Activated CD8-positive, alpha-beta T cell treated with anti-CD3 and anti-CD28 coated beads for 36 hours (primary cell): Measurements from ENCODE around the gene CBY1. TPM values are rescaled to one million over a fixed set of nuclear protein-coding genes. Genes with fewer than 3 reads are reported as not detected.

Experiments
- ATAC-seq: fragments of 200-7000 bp; cut with Tn5 transposase; one replicate; pipeline ENCODE4 v1.10.0; 2021; ENCODE audit warnings: mild to moderate bottlenecking, moderate library complexity
- CTCF ChIA-PET: fragments of 350-600 bp; sonication (Branson Sonifier 250); formaldehyde crosslinking; loops from one replicate; lab custom pipeline; 2021; ENCODE audit warnings: antibody characterized with exemption; lab: Charles Lee
- POLR2A ChIA-PET: fragments of 350-600 bp; sonication (Branson Sonifier 250); formaldehyde crosslinking; loops from one replicate; lab custom pipeline; 2021; ENCODE audit warnings: antibody characterized with exemption; lab: Charles Lee
- DNase-seq: peaks from one replicate; pipeline ENCODE4 v3.0.0-alpha.2; 2020
- H3K27ac Mint-ChIP-seq: one replicate; pipeline ENCODE4 v1.8.0; 2021; ENCODE audit warnings: mild to moderate bottlenecking, mixed read lengths
- H3K27me3 Mint-ChIP-seq: one replicate; pipeline ENCODE4 v1.8.0; 2021; ENCODE audit warnings: mixed read lengths
- H3K36me3 Mint-ChIP-seq: one replicate; pipeline ENCODE4 v1.8.0; 2021; ENCODE audit warnings: low read depth, mixed read lengths
- H3K4me1 Mint-ChIP-seq: one replicate; pipeline ENCODE4 v1.8.0; 2021; ENCODE audit warnings: low read depth, mixed read lengths
- H3K4me3 Mint-ChIP-seq: one replicate; pipeline ENCODE4 v1.8.0; 2021; ENCODE audit warnings: mild to moderate bottlenecking, moderate library complexity, mixed read lengths
- H3K9me3 Mint-ChIP-seq: one replicate; pipeline ENCODE4 v1.8.0; 2021; ENCODE audit warnings: mixed read lengths
- intact Hi-C: fragments of 100-400 bp; cut with micrococcal nuclease; formaldehyde crosslinking; loops from one replicate; pipeline ENCODE4 v1.10.0; 2022
- total RNA-seq, 2 experiments: library from RNA; stranded (reverse); gene quantifications; one replicate each; pipeline ENCODE4 v1.2.3, GENCODE V29; 2021
- TF ChIP-seq, protein P1 (sequence below): fragments of 200-600 bp; IDR thresholded peaks from one replicate; pipeline ENCODE4 v1.8.0; 2022; ENCODE audit warnings: antibody characterized with exemption, mild to moderate bottlenecking

CBY1 gene
- total RNA-seq, 2 experiments from 2014 or later, result 15.6 to 15.7 TPM

DNA sequence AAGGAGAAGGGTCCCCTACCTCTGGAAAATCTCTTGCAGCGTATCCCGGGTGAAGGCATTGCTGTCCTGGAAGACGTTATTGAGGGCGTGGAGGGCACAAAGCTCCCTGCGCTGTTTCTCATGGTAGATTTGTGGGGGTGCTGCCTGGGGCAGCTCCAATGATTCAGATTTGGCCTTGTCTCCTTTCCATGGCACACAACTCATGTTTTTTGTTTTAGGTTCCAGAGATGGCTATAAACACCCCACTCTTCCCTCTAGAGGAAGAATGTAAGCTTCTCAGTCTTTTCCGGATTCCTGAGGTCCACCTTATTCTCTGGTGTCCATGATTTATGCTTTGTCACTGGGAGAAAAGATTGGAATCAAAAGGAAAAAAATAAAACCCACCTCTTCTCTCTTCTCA, 43.3 kb downstream of the CBY1 start:
- Mint-ChIP-seq H3K4me3 (peak overlapping the region; percentile 90), H3K36me3 (peaks cover 47% of the 10 kb centered on the region), H3K4me1 (peaks cover 51% of the 10 kb centered on the region), H3K9me3 (no peaks in the 10 kb centered on the region), H3K27me3 (no peaks in the 10 kb centered on the region), H3K27ac (peak overlapping the region; percentile 96)
- DNase-seq (no peak), ATAC-seq (no peak)
- CTCF ChIA-PET, result interaction anchor here (1.3 to 3.1 kb wide), 2 partner anchors 16 to 18 kb away, joined by 3 to 16 read pairs; partner anchors contain the start of gene TOMM22
- TF ChIP-seq, protein P1, sequence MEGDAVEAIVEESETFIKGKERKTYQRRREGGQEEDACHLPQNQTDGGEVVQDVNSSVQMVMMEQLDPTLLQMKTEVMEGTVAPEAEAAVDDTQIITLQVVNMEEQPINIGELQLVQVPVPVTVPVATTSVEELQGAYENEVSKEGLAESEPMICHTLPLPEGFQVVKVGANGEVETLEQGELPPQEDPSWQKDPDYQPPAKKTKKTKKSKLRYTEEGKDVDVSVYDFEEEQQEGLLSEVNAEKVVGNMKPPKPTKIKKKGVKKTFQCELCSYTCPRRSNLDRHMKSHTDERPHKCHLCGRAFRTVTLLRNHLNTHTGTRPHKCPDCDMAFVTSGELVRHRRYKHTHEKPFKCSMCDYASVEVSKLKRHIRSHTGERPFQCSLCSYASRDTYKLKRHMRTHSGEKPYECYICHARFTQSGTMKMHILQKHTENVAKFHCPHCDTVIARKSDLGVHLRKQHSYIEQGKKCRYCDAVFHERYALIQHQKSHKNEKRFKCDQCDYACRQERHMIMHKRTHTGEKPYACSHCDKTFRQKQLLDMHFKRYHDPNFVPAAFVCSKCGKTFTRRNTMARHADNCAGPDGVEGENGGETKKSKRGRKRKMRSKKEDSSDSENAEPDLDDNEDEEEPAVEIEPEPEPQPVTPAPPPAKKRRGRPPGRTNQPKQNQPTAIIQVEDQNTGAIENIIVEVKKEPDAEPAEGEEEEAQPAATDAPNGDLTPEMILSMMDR, result no peak
- POLR2A ChIA-PET, result interaction anchor here (0.7 to 6.3 kb wide), 9 partner anchors 9 to 55 kb away, joined by 3 to 62 read pairs (median 3); partner anchors contain the start of gene TOMM22
- intact Hi-C loops, result loop anchor here (10.0 kb wide), 1 partner anchor 55 kb away; the partner anchor contains the start of gene SUN2

DNA sequence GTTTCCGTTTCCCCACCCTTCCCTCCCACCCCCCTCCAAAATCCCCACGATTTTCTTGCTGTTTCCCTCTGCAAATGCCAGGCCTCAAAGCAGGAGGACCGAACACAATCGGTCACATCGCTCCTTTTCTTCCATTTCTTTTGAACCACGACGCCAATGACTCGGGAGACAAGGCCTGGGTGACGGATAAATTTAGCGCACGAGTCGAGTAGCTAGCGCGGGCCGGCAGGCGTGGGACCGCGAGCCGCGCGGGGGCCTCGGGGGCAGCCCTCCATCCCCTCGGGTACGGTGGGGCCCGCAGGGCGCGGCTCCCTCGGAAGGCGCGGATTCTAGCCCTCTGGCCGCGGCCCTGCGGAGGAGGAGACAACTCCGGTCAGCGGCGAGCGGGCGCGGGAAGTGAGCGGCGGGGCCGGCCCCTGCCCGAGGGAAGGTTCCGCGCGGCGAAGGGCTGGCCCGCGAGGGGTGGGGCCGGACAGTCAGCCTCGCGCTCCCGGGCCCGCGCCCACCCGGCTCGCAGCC, 43.9 kb downstream of the CBY1 start:
- intact Hi-C loops, result loop anchor here (10.0 kb wide), 1 partner anchor 54 kb away; the partner anchor contains the start of gene SUN2
- peak; percentile 45 for DNase-seq

DNA sequence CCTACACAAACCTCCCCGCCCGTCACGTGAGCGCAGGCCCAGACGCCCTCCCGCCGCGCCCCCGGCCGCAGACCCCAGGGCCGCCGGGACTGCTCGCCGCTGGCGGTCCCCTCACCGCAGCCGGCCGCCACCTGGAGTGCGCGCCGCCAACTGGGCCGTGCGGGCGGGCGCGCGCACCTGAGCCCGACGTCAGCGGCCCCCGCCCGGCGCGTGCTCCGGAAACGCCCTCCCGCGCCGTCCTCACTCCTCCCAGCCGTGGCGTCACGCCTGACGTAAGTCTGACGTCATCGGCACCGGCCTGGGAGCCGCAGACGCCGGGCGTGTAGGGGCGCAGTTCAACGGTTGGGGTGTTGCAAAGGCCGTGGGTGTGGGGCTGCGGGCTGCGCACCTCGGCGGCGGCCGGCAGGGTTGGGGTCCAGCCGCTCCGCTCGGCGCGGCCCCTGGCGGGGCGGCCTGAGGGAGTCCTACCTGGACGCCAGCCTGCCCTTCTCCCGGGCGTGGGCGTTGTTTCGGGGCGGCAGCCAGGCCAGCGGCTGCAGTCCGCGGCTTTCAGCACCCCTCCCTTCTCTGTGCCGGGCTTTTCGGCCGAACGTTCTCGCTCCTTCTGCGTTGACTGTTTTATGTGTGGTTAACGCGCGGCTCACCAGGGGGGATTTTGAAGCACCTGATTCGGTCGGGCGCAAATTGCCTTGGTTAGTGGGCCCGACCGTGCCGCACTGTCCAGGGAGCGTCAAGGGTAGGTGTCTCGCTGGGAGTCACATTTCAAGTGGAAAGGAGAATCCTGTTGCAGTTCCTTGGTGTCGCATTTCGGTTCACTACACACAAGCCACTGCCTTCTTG, 44.6 kb downstream of the CBY1 start, which contains the start of gene JOSD1:
Gene JOSD1, minus strand, starts transcription at position 155 of the 840 bp plus-strand sequence. CDS start 956 bp downstream, outside the sequence.
- peak; percentile 98 for DNase-seq

More for the DNA sequence above, 43.9 kb downstream of the CBY1 start:
- POLR2A ChIA-PET, result interaction anchor here (0.7 to 6.3 kb wide), 7 partner anchors 8 to 54 kb away, joined by 3 to 62 read pairs (median 6); partner anchors contain the start of gene TOMM22
- Mint-ChIP-seq H3K4me1 (peaks cover 50% of the 10 kb centered on the region), H3K9me3 (no peaks in the 10 kb centered on the region), H3K36me3 (peaks cover 41% of the 10 kb centered on the region), H3K27me3 (no peaks in the 10 kb centered on the region), H3K27ac (peak overlapping the region; percentile 96), H3K4me3 (peak overlapping the region; percentile 90)
- TF ChIP-seq, protein P1, result no peak
- ATAC-seq, result peak; percentile 1
- CTCF ChIA-PET, result interaction anchor here (3.1 kb wide), 1 partner anchor 18 kb away, joined by 16 read pairs; the partner anchor contains the start of gene TOMM22

DNA sequence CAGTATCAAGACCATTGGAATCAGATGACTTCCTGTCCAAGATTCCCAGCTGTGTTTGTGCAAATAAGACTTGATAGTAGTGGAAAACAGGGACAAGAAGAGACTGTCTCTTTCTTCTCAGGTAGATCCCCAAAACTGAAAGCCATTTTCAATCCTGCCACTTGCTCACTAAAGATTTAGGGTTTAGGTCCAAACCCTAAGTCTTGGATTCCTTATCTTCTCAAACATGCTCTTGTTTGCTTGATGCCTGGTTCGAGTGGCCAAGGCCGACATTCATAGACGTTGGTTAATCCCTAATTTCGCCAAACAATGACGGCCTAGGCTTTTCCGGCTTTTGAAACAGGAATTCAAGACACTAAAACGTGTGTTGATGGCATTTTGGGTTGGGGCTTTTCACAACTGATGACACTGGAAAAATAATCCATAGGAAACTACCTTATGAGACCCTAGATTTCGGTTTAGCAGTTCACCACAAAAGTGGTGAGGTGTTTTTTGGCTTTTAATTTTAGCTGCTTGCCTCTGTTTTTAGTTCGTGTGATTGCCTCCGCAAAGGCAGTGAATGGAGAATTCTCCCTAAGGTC, 48.3 kb downstream of the CBY1 start:
- Mint-ChIP-seq H3K4me3 (peak overlapping the region; percentile 88), H3K4me1 (peaks cover 46% of the 10 kb centered on the region), H3K36me3 (peaks cover 33% of the 10 kb centered on the region), H3K27me3 (no peaks in the 10 kb centered on the region), H3K27ac (peak overlapping the region; percentile 98), H3K9me3 (no peaks in the 10 kb centered on the region)
- ChIA-PET CTCF (interaction anchor here (2.9 kb wide), 1 partner anchor 20 kb away, joined by 18 read pairs; no protein-coding TSS in a partner anchor), POLR2A (interaction anchor here (4.2 to 41.0 kb wide), 2 partner anchors 13 to 37 kb away, joined by 20 to 905 read pairs; partner anchors contain the start of gene SUN2)
- no peak for DNase-seq
- TF ChIP-seq, protein P1, result no peak
- intact Hi-C loops, result loop anchor here (10.0 kb wide), 1 partner anchor 50 kb away; the partner anchor contains the start of gene SUN2
- no peak for ATAC-seq

More for the DNA sequence above, 44.6 kb downstream of the CBY1 start, which contains the start of gene JOSD1:
- Mint-ChIP-seq H3K4me3 (peak within 1 kb of the TSS; percentile 90), H3K9me3 (no peaks in the 10 kb centered on the region), H3K27me3 (no peaks in the 10 kb centered on the region), H3K36me3 (peaks cover 39% of the 10 kb centered on the region), H3K4me1 (peaks cover 49% of the 10 kb centered on the region), H3K27ac (peak within 1 kb of the TSS; percentile 99)
- ChIA-PET CTCF (no interaction called here), POLR2A (interaction anchor here (1.0 to 6.3 kb wide), 3 partner anchors 11 to 28 kb away, joined by 3 to 62 read pairs (median 6); partner anchors contain the start of gene TOMM22)
- TF ChIP-seq, protein P1, result no peak
- intact Hi-C loops, result loop anchor here (10.0 kb wide), 1 partner anchor 54 kb away; the partner anchor contains the start of gene SUN2
- peak; percentile 25 for ATAC-seq
